B cell (primary cell): ENCODE measurements around the gene TUBB2A. TPM values are rescaled to one million over a fixed set of nuclear protein-coding genes. Genes with fewer than 3 reads are reported as not detected.

Experiments
- ATAC-seq: fragments of 200-7000 bp; cut with Tn5 transposase; one replicate; pipeline ENCODE4 v1.10.0; 2021; ENCODE audit warnings: low read depth, mild to moderate bottlenecking, moderate number of reproducible peaks, moderate library complexity
- CTCF ChIA-PET: fragments of 350-600 bp; sonication (Branson Sonifier 250); formaldehyde crosslinking; loops from one replicate; lab custom pipeline; 2021; ENCODE audit warnings: antibody characterized with exemption, inconsistent platforms; lab: Charles Lee
- POLR2A ChIA-PET: fragments of 350-600 bp; sonication (Branson Sonifier 250); formaldehyde crosslinking; loops from one replicate; lab custom pipeline; 2021; ENCODE audit warnings: antibody characterized with exemption; lab: Charles Lee
- DNase-seq: peaks from one replicate; pipeline ENCODE4 v3.0.0; 2013
- H2AFZ ChIP-seq: 2 replicates; pipeline ENCODE4 v1.6.1; 2012; ENCODE audit warnings: mild to moderate bottlenecking, low read depth, low read length; ENCODE audit not compliant: insufficient read depth, poor library complexity, severe bottlenecking
- H3K27ac ChIP-seq, 2 donors: 1 replicate in 1 of 2; 2 replicates in 1 of 2; pipeline ENCODE4 v1.5.1; 2012 to 2013; ENCODE audit warnings: low read length in 2 of 2, mild to moderate bottlenecking in 2 of 2, moderate library complexity in 1 of 2
- H3K27me3 ChIP-seq, 4 experiments: fragments of 200-600 bp in 1 of 4; sonication (generic) in 1 of 4; replicated peaks in 1 of 4; 1 replicate in 2 of 4; 2 replicates in 2 of 4; pipeline versions ENCODE4 v1.6.1 to v1.7.0; 2013 to 2016; ENCODE audit warnings: low read length in 3 of 4, mild to moderate bottlenecking in 2 of 4, mixed read lengths in 1 of 4, moderate library complexity in 1 of 4; ENCODE audit not compliant: insufficient read depth in 4 of 4, control insufficient read depth in 3 of 4; ENCODE audit errors: control extremely low read depth in 1 of 4
- H3K36me3 ChIP-seq, 2 experiments: replicated peaks in 1 of 2; 1 replicate in 1 of 2; 2 replicates in 1 of 2; pipeline versions ENCODE4 v1.6.1 to v1.7.1; 2013; ENCODE audit warnings: low read length in 1 of 2; ENCODE audit not compliant: insufficient read depth in 2 of 2, control insufficient read depth in 1 of 2; ENCODE audit errors: control extremely low read depth in 1 of 2, extremely low read depth in 1 of 2
- H3K4me1 ChIP-seq, 2 donors: fragments of 200-600 bp in 1 of 2; sonication (generic) in 1 of 2; 1 replicate in 1 of 2; 2 replicates in 1 of 2; pipeline versions ENCODE4 v1.5.1 to v1.6.1; 2013 to 2017; ENCODE audit warnings: low read length in 2 of 2; ENCODE audit not compliant: control insufficient read depth in 2 of 2, insufficient read depth in 2 of 2
- H3K4me2 ChIP-seq: replicated peaks from 2 replicates; pipeline ENCODE3; 2012; ENCODE audit warnings: mild to moderate bottlenecking, low read depth, low read length; ENCODE audit not compliant: poor library complexity, severe bottlenecking
- H3K4me3 ChIP-seq, 5 experiments: fragments of 200-600 bp in 1 of 5; sonication (generic) in 1 of 5; 1 replicate in 3 of 5; 2 replicates in 2 of 5; pipeline versions ENCODE4 v1.5.1 to v1.7.0; 2011 to 2016; ENCODE audit warnings: low read length in 4 of 5, mild to moderate bottlenecking in 4 of 5, low read depth in 2 of 5, control low read depth in 1 of 5, moderate library complexity in 1 of 5; ENCODE audit not compliant: insufficient read depth in 1 of 5; ENCODE audit errors: control extremely low read depth in 1 of 5, extremely low read depth in 1 of 5
- H3K79me2 ChIP-seq: fragments of 200-600 bp; sonication (generic); one replicate; pipeline ENCODE4 v1.6.0; 2016; ENCODE audit warnings: low read length; ENCODE audit not compliant: control insufficient read depth, insufficient read depth
- H3K9ac ChIP-seq: fragments of 200-600 bp; sonication (generic); 2 replicates; pipeline ENCODE4 v1.6.1; 2017; ENCODE audit warnings: mild to moderate bottlenecking, low read length, moderate library complexity
- H3K9me3 ChIP-seq, 3 donors: one replicate each; pipeline versions ENCODE4 v1.6.1 to v1.7.1; 2013; ENCODE audit warnings: low read length in 2 of 3; ENCODE audit not compliant: control insufficient read depth in 2 of 3, insufficient read depth in 1 of 3; ENCODE audit errors: control extremely low read depth in 1 of 3
- H4K20me1 ChIP-seq: 2 replicates; pipeline ENCODE4 v1.6.0; 2012; ENCODE audit warnings: mild to moderate bottlenecking, low read length; ENCODE audit not compliant: insufficient read depth, control insufficient read depth, poor library complexity, severe bottlenecking
- H3K27ac Mint-ChIP-seq: one replicate; pipeline ENCODE4 v1.8.0; 2021; ENCODE audit warnings: mixed read lengths
- H3K27me3 Mint-ChIP-seq: one replicate; pipeline ENCODE4 v1.8.0; 2021; ENCODE audit warnings: mixed read lengths
- H3K4me1 Mint-ChIP-seq: one replicate; pipeline ENCODE4 v1.8.0; 2021; ENCODE audit warnings: mixed read lengths
- H3K4me3 Mint-ChIP-seq: one replicate; pipeline ENCODE4 v1.8.0; 2021; ENCODE audit warnings: mixed read lengths
- H3K9me3 Mint-ChIP-seq: one replicate; pipeline ENCODE4 v1.8.0; 2022; ENCODE audit warnings: mixed read lengths; ENCODE audit not compliant: insufficient read depth
- CTCF ChIP-seq: fragments of 200-600 bp; IDR thresholded peaks from one replicate; pipeline ENCODE4 v1.8.0; 2022; ENCODE audit warnings: antibody characterized with exemption, mild to moderate bottlenecking
- EZH2 ChIP-seq: IDR thresholded peaks from 2 replicates; pipeline ENCODE4 v1.6.1; 2012; ENCODE audit warnings: borderline replicate concordance, low read depth, mild to moderate bottlenecking, moderate library complexity, low read length; ENCODE audit not compliant: insufficient read depth, poor library complexity, severe bottlenecking
- WGBS: methylation state at CpG from one replicate; pipeline ENCODE4 v1.1.5; 2013; ENCODE audit warnings: missing lambda C conversion rate; ENCODE audit not compliant: insufficient coverage; 5-methylcytosine and 5-hydroxymethylcytosine counted together
- intact Hi-C: fragments of 100-400 bp; cut with micrococcal nuclease; formaldehyde crosslinking; loops from one replicate; pipeline ENCODE4 v1.10.0; 2022
- polyA plus RNA-seq: library from polyadenylated mRNA; depleted of rRNA; stranded (reverse); fragments of >200 nt; gene quantifications from 2 replicates; pipeline ENCODE4 v1.2.3, GENCODE V29; 2012
- total RNA-seq, 2 donors: library from RNA; stranded (reverse); fragments of 120-200 nt in 1 of 2; gene quantifications; 1 replicate in 1 of 2; 2 replicates in 1 of 2; pipeline versions ENCODE4 v1.2.3 to v1.2.4, GENCODE V29; 2013 to 2022

The TUBB2A gene
- total and polyA plus RNA-seq, 2 donors (not counting 1 experiment from before 2014, with no cell fraction given), result 4.2 to 146 TPM

DNA sequence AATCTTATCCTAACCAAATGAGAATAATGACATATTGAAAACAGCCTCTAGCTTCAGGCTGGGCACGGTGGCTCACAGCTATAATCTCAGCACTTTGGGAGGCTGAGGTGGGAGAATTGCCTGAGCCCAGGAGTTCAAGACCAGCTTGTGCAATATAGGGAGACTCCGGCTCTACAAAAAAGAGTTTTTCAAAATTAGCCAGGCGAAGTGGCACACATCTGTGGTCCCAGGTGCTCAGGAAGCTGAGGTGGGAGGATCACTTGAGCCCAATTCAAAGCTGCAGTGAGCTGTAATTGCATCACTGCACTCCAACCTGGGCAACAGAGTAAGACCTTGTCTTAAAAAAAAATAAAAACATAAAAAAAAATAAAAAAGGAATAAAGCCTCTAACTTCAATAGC lies 4.7 kb downstream of the TUBB2A start:
- H3K27ac ChIP-seq, result no peak overlapping the region
- H3K4me3 Mint-ChIP-seq, result no peak overlapping the region
- peaks cover 4 to 10% of the 10 kb centered on the region in 2 donors for H3K4me1 ChIP-seq
- TF ChIP-seq CTCF (no peak), EZH2 (no peak)
- H3K4me2 ChIP-seq, result no peak overlapping the region
- H3K27me3 Mint-ChIP-seq, result peaks cover 7% of the 10 kb centered on the region
- no peak overlapping the region for H3K27ac Mint-ChIP-seq
- H3K36me3 ChIP-seq, result peaks cover 0 to 4% of the 10 kb centered on the region in 2 experiments
- H3K27me3 ChIP-seq, result peaks cover 0 to 3% (median 0%) of the 10 kb centered on the region in 4 experiments
- 69% methylated on average over 2 of the region's 3 CpGs for WGBS
- no peaks in the 10 kb centered on the region for H4K20me1 ChIP-seq
- H3K4me3 ChIP-seq, result no peak overlapping the region
- H3K79me2 ChIP-seq, result no peaks in the 10 kb centered on the region
- POLR2A ChIA-PET, result no interaction called here
- H3K9ac ChIP-seq, result no peak overlapping the region
- peaks cover 11% of the 10 kb centered on the region for H3K4me1 Mint-ChIP-seq
- no peak overlapping the region for H2AFZ ChIP-seq
- intact Hi-C loops, result no loop called here
- CTCF ChIA-PET, result interaction anchor here (0.6 to 1.3 kb wide), 3 partner anchors 10 to 28 kb away, joined by 3 to 4 read pairs (median 3); no protein-coding TSS in a partner anchor
- ATAC-seq (no peak), DNase-seq (no peak)
- H3K9me3 Mint-ChIP-seq, result no peaks in the 10 kb centered on the region
- peaks cover 0 to 8% (median 0%) of the 10 kb centered on the region in 3 donors for H3K9me3 ChIP-seq

DNA sequence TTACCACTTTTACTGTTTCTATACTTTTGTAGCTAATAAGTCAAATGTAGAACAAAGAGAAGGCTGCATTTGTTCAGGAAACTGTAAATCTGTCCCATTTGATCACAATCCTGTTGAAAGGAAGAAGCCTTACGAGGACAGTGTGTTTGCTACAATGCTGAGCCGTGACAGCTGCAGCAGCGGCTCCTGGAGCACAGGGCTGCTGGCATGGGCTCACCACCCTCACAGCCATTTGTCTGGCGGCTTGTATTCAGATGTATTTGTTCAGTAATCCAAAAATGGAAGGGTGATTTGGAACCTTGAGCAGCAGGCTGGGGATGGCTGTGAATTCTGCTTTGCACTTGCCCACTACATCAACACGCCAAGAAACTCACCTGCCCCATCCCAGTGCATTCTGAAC lies 5.7 kb downstream of the TUBB2A start:
- intact Hi-C loops, result no loop called here
- Histone ChIP-seq H4K20me1 (no peaks in the 10 kb centered on the region), H2AFZ (no peak overlapping the region), H3K27me3 (peaks cover 0 to 3% (median 0%) of the 10 kb centered on the region in 4 experiments), H3K9me3 (peaks cover 0 to 9% (median 0%) of the 10 kb centered on the region in 3 donors), H3K9ac (no peak overlapping the region), H3K4me2 (no peak overlapping the region), H3K4me1 (peaks cover 2 to 6% of the 10 kb centered on the region in 2 donors), H3K79me2 (no peaks in the 10 kb centered on the region), H3K4me3 (no peak overlapping the region), H3K27ac (no peak overlapping the region), H3K36me3 (peaks cover 0 to 4% of the 10 kb centered on the region in 2 experiments)
- no peak overlapping the region for H3K4me3 Mint-ChIP-seq
- WGBS, result 88% methylated on average over 4 of the region's 5 CpGs
- ChIA-PET POLR2A (no interaction called here), CTCF (interaction anchor here (1.1 kb wide), 1 partner anchor 14 kb away, joined by 3 read pairs; no protein-coding TSS in a partner anchor)
- no peak for DNase-seq
- no peak for ATAC-seq
- H3K27me3 Mint-ChIP-seq, result peaks cover 5% of the 10 kb centered on the region
- H3K9me3 Mint-ChIP-seq, result no peaks in the 10 kb centered on the region
- H3K4me1 Mint-ChIP-seq, result peaks cover 7% of the 10 kb centered on the region
- no peak for TF ChIP-seq CTCF
- TF ChIP-seq EZH2, result no peak
- no peak overlapping the region for H3K27ac Mint-ChIP-seq
